ENCODE results near the gene CD276.
"Not testable (repeated sequence)": the region's sequence is repeated elsewhere in the genome, so short reads cannot be mapped to it uniquely, and the experiment has no call there.

Gene CD276

DNA sequence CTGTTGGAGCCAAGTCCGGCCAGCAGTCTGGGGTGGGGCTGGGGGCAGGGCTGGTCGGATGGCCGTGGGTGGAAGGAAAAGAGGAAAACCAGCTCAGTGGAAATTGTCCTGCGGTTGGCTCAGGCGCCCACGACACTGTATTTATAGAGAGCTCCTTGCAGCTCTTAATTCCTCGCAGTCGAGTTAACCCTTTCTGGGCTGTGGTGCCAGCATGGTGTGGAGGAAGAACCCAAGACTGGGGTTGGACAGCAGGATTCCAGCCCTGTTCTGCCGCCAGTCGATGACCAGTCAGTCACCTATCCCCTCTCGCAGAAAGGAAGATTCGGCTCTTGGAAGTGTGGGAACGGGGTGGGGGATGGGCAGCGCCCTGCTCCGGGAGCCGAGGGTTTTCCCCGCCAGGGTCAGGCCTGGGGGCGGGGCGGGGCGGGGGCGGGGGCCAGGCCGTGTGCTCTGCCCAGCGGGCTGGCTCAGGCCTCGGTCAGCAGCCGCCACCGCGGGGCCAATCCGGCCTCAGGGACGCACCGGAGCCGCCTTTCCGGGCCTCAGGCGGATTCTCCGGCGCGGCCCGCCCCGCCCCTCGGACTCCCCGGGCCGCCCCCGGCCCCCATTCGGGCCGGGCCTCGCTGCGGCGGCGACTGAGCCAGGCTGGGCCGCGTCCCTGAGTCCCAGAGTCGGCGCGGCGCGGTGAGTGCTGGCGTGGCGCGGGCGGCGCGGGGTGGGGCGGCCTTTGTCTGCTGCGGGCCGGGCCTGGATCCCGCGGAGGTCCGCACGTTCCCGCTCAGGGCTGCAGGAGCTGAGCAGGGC, at the start of gene CD276:
Gene CD276 (plus strand): TSS at position 607 of the 804 bp plus-strand sequence. CDS start 15,257 bp downstream, outside the sequence.
- no peak for DNase-seq (ENCODE audit: low read depth in 3 of 3)

DNA sequence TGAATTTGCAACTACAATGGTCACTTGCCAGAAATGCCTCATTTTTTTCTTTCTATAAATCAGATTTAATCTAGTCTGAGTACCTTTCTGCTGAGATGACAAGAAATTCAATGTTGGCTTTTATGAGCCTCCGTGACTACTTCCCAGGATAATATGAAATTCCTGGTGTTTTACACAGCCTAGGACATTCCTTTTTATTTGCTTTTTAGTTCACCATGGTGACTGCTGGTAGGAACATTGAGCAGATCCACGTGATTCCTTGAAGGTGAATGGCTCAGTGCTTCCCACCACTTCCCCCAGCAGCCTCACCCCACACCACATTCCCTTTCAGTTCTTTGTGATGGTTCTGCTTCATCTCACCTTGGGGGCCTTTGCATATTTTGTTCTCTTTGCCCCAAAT, 46.7 kb upstream of the CD276 start:
- no peak for DNase-seq (ENCODE audit: low read depth in 3 of 3)

DNA sequence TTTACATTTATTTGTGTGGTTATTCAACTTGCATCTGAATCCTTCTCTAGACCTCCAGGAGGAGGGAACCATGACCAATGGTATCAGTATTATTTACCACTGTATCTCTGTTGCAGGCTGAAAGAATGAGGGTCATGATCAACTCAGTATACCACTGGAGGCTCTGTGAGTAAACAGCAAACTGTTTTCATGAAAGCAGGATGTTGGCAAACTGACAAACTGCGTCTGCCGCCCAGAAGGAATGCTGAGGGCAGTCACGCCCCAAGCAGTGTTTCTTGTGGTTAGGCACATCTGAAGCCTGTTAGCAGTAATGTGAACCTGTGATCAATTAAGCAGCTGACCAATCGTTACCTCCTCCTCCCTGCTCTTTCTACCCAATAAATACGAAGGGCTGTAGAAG, 44.7 kb upstream of the CD276 start:
- not testable (repeated sequence) for DNase-seq (ENCODE audit: low read depth in 3 of 3)

DNA sequence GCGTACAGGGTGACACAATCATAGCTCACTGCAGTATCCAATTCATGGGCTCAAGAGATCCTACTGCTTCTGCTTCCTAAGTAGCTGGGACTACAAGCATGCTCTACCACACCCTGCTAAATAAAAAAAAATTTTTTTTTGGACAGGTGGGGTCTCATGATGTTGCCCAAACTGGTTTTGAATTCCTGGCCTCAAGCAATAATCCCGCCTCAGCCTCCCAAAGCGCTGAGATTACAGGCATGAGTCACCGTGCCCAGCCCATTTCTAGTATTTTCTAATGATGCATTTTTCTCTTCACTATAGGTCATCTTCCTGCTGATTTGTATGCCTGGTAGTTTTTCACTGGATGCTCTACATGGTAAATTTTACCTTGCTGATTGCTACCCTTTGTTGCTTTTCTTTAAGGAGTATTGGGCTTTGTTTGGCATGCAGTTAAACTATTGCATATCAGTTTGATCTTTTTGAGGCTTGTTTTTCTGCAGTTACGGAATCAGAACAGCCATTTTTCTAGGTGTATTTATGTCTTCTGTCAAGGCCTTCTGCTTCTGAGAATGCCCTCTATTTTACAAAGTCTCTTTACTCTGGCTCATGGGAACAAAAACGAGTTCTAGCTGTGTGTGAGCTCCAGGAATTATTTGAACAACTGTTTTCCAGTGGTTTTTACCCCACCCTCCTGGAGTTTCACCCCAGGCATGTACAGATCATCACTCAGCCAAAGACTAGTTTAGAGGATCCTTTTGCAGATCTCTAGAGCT, 36.7 kb upstream of the CD276 start:
- no peak for DNase-seq (ENCODE audit: low read depth in 3 of 3)

DNA sequence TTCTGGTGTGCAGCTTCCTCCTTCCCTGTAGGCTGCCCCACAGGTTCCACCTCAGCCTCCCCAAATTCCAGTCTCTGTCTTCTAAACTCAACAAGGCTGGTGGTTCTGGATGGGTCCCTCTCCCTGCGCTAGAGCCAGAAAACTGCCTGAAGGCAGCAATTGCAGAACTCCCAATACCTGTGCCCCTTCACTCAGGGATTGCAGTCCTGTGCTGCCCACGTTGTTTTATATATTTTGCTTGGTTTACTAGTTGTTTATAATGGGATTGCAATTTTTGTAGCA, 36.2 kb upstream of the CD276 start:
- DNase-seq (ENCODE audit: low read depth in 3 of 3), result no peak

DNA sequence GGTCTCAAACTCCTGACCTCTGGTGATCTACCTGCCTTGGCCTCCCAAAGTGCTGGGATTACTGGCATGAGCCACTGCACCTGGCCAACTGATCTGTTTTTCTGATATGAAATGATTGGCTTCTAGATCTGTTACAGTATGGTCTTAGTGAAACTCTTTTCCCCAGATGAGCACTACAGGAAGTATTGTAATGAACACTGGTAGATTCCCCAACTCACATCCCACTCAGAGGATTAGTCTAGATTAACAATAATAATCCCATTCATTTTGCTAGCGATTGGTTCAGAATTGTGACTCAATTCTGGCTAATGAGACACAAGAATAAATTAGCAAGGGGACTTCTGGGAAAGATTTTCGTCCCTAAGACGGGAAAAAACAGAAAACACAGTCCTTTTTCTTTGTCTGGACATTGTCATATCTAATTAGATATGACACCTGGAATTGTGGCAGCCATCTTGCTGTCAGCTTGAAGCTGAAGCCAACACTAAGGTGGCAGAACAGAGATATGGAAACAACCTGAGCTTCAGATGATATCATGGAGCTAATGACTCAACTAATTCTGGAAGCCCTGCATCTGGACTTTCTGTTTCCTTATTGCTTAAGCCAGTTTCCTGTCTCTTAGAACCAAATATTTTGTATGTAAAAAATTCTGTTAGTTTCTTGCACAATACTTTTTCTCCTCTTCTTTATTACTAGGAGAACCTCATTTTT, 33.6 kb upstream of the CD276 start:
- DNase-seq (ENCODE audit: low read depth in 3 of 3), result no peak

DNA sequence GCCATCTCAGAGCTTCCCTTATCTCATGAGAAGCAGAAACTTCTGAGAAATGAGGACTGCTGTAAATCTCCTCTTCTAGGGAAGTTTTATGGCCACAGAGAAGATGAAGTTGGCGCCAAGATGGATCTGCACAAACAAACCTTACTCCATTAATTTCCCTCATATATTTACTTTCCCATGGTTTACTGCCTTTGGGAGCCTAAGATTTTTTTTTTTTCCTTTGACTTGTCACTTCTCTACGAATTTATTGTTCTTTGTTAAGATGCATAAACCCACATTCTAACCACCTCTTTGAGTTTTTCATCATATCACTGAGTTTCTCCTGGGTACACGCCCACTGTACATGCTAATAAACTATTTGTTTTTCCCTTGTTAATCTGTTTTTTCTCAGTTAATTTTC, 29.5 kb upstream of the CD276 start:
- DNase-seq (ENCODE audit: low read depth in 3 of 3), result no peak

DNA sequence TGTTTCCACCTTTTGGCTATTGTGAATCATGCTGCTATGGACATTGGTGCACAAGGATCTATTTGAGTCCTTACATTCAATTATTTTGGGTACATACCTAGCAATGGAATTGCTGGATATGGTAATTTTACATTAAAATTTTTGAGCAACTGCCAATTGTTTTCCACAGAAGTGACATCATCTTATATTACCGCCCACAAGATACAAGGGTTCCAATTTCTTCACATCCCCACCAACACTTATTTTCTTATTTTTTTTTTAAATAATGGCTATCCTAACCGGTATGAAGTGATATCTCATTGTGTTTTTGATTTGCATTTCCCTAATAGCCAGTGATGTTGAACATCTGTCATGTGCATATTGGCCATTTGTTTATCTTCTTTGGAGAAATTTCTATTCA, 28.5 kb upstream of the CD276 start:
- no peak for DNase-seq (ENCODE audit: low read depth in 3 of 3)

DNA sequence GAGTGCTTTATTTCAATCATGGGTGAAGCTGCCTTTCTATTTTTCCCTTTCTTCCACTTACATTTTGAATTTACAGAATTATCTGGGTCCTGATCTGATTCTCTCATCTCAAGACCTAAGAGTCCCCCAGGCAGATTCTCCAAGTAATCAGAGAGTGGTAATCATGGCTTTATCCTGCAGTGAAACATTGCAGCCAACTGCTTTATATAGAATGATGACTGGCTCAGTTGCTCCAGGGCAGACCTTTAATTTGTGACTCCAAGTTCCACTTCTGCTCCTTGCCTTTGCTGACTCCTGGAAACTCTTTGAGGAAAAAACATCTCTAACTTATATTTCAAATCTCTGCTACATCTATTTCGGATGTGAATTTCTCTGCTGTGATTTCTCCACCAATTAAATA, 25.5 kb upstream of the CD276 start:
- no peak for DNase-seq (ENCODE audit: low read depth in 3 of 3)

DNA sequence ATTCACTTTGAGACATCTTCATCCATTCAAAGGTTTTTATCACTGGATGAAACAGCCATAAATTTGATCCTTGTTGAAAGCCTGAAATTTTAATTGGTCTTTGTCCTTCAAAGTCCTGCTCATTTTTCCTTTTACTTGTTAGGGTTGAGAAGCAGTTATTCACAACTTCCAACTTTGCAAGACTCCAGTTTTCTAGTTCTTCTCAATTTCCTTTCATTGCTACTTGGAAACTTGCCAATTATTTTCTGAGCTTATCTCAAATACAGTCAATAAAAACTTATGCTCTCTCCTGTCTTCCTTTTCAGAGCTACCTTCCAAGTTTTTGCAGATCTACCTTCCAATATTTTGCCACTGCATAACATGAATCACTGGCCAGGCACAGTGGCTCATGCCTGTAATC, 23.7 kb upstream of the CD276 start:
- DNase-seq (ENCODE audit: low read depth in 3 of 3), result no peak

DNA sequence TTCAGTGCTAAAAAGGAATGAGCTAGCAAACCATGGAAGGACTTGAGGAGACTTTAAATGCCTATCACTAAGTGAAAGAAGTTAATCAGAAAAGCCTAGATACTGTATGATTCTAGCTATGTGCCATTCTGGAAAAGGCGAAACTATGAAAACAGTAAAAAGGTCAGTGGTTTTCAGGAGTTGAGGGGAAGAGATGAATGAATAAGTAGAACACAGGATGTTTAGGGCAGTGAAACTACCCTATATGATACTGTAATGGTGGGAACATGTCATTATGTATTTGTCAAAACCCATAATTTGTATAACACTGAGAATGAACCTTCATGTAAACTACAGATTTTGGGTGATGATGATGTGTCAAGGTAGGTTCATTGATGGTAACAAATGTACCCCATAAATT, 9.6 kb upstream of the CD276 start:
- DNase-seq (ENCODE audit: low read depth in 3 of 3), result no peak

DNA sequence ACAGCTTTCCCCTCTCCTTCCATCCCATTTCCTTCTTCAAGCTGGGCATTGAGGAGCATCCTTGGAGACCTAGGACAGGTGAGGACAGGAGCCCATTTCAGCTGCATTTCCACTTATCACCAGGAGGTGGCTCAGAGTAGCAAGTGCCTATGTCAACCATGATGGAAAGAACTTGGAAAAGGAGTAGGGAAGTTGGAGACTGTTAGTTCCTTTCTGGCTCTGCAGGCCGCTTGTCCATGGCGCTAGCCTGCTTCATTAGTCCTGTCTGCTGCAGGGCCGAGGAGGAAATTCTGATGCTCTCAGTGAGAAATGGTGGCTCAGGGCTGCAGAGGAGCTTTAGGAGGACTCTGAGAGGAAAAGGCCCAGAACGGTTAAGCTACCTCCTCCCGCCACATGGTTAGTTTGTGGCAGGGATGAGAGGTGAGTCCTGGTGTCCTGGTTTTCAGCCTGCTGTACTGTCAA, 7.0 kb upstream of the CD276 start:
- peak in 1 of 3 donors; percentile 16 for DNase-seq (ENCODE audit: low read depth in 3 of 3)

DNA sequence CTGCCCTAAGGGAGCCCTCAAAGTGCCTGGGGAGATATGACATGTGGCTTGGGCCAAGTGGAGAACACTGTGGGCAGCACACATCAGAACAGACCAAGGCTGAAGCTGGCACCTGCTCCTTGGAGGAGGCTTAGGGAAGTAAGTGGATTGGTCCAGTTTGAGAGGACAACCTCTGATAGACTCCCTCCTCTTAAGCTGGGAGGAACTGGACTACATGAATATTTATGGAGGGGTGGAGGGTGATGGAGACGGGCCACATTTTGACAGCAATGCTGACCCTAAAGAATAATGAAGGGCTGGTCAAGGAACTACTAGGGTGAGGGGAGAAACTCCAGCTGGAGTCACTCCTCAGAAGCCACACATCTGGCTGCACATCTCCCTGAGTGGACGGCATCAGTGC, 6.5 kb upstream of the CD276 start:
- DNase-seq (ENCODE audit: low read depth in 3 of 3), result no peak

DNA sequence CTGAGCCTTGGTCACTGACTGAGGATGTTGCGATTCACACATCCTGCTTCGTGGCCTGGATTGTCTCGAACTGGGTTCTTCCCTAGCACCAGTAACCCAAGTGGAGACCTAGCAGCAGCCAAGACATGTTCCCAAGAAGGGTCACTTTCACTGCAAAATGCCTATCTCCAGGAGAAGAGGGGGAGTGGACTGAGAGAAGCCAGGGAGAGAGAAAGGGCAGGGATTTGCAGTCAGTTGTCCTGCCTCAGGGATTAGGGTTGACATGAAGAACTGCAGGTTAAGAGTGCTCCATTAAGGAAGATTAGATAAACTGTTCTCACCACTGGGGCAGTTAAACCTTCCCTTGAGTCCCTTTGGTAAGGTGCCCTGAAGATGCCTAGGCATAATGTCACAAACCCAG, 5.7 kb upstream of the CD276 start:
- DNase-seq (ENCODE audit: low read depth in 3 of 3), result no peak

DNA sequence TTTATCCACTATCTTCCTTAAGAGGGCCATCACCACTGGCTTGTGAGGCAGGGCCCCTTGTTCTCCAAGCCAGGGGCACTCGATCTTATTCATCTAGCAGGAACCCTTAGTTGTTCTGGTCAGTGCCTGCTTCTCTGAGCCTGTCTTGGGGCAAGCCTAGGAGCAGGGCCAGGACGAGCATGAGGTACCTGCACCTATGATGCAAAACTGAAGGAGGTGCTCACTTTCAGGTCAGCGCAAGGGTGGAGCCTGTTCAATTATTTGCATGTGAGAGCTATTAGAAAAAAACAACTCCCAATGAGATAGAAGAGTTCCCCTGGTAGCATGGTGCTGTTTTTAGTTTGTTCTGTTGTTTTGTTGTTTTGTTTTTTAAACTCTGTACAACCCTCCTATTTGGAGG, 5.0 kb upstream of the CD276 start:
- DNase-seq (ENCODE audit: low read depth in 3 of 3), result no peak

DNA sequence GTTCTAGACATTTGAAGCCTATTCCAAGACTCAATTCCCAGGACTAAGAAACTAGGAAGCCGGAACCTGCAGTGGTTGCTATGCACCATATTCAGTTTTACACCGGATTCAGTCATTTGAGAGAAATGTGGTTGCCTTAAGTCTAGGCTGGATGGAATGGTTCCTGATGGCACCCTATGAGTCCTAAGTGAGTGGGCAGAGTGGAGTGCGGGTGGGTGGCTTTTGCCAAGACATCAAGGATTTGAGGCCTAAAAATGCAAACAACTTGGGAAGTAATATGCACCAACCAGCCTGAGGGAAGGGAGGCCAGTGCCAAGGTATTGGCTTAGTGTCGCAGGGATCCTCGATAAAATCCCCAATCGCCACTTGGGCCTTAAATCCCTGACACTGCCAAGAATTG, 4.2 kb upstream of the CD276 start:
- no peak for DNase-seq (ENCODE audit: low read depth in 3 of 3)

DNA sequence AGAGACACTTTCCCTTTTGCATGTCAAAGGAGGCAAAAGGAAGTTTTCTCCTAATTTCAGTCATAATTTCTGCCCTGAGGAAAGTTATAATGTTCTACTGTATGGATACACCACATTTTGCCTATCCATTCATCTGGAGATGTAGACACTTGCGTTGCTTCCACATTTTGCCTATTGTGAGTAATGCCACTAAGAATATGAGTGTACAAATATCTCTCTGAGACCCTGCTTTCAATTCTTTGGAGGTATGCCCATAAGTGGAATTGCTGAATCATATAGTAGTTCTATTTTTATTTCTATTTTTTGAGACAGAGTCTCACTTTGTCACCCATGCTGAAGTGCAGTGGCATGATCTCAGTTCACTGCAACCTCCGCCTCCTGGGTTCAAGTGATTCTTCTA, 3.6 kb upstream of the CD276 start:
- DNase-seq (ENCODE audit: low read depth in 3 of 3), result no peak

DNA sequence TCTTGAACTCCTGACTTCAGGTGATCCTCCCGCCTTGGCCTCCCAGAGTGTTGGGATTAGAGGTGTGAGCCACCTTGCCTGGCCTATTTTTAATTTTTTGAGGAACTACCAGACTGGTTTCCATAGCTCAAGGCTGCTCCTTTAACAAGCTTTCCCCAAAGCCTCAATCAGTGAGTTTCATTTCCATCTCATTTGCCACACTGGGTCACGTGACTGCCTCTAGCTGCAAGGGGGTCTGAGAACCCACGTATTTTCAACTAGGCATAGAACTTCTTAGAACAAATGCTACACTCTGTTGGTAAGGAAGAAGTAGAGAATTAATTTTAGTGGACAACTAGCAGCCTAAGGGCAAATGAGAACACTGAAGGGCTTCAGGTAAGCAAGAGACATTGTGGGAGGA, 3.1 kb upstream of the CD276 start:
- DNase-seq (ENCODE audit: low read depth in 3 of 3), result no peak

DNA sequence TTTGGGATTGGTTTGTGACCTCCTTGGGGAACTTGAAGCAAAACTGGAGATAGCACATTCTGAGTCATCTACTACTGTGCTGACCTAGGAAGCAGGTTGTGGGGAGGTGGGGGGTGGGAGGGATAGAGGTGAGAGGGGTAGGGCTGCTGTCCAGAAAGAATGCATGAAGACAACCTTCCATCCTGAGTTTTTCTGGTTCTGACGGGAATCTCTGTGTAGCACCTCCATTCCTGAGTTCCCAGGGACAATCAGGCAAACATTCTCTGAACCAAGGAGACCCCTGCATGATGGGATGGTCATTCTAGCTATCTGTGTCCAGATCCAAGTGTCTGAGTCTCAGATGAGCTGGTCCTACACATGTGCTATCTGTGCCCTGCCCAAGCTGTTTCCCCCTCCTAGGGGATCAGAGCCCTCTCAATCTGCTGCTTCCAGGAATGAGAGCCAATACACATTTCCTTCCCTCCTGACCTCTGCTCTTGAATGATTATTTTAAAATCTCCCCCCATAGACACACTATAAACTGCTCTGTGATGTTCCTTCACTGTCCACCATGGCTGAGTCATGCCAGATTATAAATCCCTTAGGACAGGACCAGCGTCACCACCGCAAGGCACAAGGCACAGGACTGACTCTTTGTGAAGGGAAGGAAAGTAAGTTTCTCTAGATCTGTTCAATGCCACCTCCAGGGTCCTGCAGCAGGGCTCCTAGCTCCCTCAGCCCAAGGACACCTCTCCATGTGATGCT, 2.2 kb upstream of the CD276 start:
- no peak for DNase-seq (ENCODE audit: low read depth in 3 of 3)

DNA sequence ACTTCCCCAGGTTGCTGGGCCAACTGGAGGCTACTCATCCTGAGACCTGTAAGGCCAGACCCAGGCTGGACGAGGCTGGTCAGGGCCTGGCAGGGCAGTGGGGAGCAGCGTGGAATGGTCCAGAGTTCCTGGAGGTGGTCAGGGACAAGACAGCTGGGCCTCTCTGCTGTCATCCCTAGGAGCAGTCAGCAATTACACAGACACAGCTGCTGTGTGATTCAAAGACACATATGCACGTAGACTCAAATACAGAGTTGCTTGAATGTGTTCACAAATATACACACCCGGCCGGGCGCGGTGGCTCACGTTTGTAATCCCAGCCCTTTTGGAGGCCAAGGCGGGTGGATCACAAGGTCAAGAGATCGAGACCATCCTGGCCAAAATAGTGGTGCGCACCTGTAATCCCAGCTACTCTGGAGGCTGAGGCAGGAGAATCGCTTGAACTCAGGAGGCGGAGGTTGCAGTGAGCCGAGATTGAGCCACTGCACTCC, 1.5 kb upstream of the CD276 start:
- DNase-seq (ENCODE audit: low read depth in 3 of 3), result no peak

DNA sequence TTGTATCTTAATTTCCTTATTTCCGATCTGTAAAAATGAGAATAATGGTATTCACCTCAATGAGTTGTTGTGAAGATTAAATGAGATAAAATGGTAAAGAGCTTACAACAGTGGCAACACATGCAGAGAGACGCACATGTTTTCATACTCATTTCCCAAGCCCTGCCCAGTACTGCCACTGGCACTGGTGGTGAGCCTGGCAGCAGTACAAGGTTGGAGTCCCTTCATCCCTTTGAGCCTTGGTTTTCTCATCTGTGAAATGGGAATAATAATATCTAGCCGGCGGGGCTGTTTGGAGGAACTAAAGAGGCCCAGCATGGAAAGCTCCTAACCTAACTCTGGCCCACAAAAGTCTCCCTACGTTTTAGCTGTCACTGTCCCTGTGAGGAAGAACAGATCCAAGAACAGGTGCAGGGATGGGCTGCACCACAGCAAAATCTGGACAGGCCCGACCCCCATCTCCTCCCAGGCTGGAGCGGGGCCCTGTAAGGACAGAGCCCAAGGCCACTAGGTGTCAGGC, 866 bp upstream of the CD276 start:
- no peak for DNase-seq (ENCODE audit: low read depth in 3 of 3)

Measured in stimulated activated CD4-positive, alpha-beta T cell treated with anti-CD3 and anti-CD28 coated beads, TNF-alpha, amount 100 ng/mL, for 48 hours (primary cell).